KMS-11 (cell line): ENCODE data around the gene PRKG1.

Source experiments
- H2AFZ ChIP-seq: fragments of 200-600 bp; sonication (generic); 2 replicates; pipeline ENCODE4 v1.6.1; 2016; ENCODE audit warnings: antibody characterized with exemption, mixed run types, low read depth
- H3K27ac ChIP-seq: fragments of 200-600 bp; sonication (generic); 2 replicates; pipeline ENCODE4 v1.6.1; 2016; ENCODE audit warnings: mild to moderate bottlenecking, mixed run types
- H3K27me3 ChIP-seq: fragments of 200-600 bp; sonication (generic); 2 replicates; pipeline ENCODE4 v1.6.1; 2017; ENCODE audit warnings: mild to moderate bottlenecking, low read depth, mixed run types, moderate library complexity; ENCODE audit not compliant: insufficient read depth
- H3K36me3 ChIP-seq: fragments of 200-600 bp; sonication (generic); 2 replicates; pipeline ENCODE4 v1.6.1; 2017; ENCODE audit warnings: mild to moderate bottlenecking, mixed run types; ENCODE audit not compliant: insufficient read depth
- H3K4me1 ChIP-seq: fragments of 200-600 bp; sonication (generic); 2 replicates; pipeline ENCODE4 v1.6.1; 2016; ENCODE audit warnings: mild to moderate bottlenecking, low read depth, mixed run types; ENCODE audit not compliant: poor library complexity, severe bottlenecking
- H3K4me2 ChIP-seq: fragments of 200-600 bp; sonication (generic); 2 replicates; pipeline ENCODE4 v1.7.0; 2016; ENCODE audit warnings: mild to moderate bottlenecking, mixed run types
- H3K4me3 ChIP-seq: fragments of 200-600 bp; sonication (generic); IDR thresholded peaks from 2 replicates; pipeline ENCODE4 v1.6.1; 2017; ENCODE audit warnings: low read depth, low read length, mixed read lengths; ENCODE audit not compliant: insufficient read depth
- H3K79me2 ChIP-seq: fragments of 200-600 bp; sonication (generic); 2 replicates; pipeline ENCODE4 v1.6.1; 2016; ENCODE audit warnings: low read depth, mixed run types; ENCODE audit not compliant: insufficient read depth
- H3K9ac ChIP-seq: fragments of 200-600 bp; sonication (generic); 2 replicates; pipeline ENCODE4 v1.6.1; 2016; ENCODE audit warnings: mild to moderate bottlenecking, mixed run types
- H4K20me1 ChIP-seq: fragments of 200-600 bp; sonication (generic); 2 replicates; pipeline ENCODE4 v1.6.1; 2016; ENCODE audit warnings: mild to moderate bottlenecking, mixed run types; ENCODE audit not compliant: insufficient read depth
- TF ChIP-seq, protein P1 (sequence below): fragments of 200-600 bp; sonication (generic); conservative IDR thresholded peaks from 2 replicates; pipeline ENCODE4 v1.6.1; 2017; ENCODE audit warnings: low read depth, mild to moderate bottlenecking, antibody characterized with exemption, low read length, moderate library complexity, mixed read lengths

The PRKG1 gene

DNA sequence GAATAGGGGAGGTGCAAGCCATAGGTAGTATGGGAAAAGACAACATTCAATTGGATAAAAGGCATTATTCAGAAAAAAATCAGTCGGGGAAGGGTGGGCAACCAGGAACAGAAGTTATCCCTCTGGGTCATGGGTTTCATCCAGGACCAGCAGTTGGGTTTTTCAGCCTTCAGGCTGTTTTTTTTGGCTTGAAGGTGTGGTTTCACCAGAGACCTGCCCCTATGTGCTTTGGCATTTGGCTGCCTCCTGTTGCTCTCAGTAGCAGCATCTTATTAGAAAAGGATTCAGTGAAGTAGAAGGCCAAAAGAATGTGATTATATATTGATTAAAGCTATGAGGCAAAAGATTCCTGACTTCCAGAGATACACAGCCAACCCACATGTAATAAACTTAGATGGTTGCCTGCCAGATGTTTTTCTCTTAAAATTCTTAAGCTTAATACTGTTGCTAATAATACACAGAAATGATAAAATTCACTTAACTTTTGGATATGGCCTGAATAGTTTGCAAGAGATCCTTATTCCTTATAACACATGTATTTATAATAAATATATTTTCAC, 876.8 kb downstream of the PRKG1 start:
- no peaks in the 10 kb centered on the region for H3K27me3 ChIP-seq
- no peaks in the 10 kb centered on the region for H3K79me2 ChIP-seq
- H3K36me3 ChIP-seq = no peaks in the 10 kb centered on the region
- no peak overlapping the region for H2AFZ ChIP-seq
- no peak overlapping the region for H3K27ac ChIP-seq
- H3K4me2 ChIP-seq = no peak overlapping the region
- TF ChIP-seq, protein P1, sequence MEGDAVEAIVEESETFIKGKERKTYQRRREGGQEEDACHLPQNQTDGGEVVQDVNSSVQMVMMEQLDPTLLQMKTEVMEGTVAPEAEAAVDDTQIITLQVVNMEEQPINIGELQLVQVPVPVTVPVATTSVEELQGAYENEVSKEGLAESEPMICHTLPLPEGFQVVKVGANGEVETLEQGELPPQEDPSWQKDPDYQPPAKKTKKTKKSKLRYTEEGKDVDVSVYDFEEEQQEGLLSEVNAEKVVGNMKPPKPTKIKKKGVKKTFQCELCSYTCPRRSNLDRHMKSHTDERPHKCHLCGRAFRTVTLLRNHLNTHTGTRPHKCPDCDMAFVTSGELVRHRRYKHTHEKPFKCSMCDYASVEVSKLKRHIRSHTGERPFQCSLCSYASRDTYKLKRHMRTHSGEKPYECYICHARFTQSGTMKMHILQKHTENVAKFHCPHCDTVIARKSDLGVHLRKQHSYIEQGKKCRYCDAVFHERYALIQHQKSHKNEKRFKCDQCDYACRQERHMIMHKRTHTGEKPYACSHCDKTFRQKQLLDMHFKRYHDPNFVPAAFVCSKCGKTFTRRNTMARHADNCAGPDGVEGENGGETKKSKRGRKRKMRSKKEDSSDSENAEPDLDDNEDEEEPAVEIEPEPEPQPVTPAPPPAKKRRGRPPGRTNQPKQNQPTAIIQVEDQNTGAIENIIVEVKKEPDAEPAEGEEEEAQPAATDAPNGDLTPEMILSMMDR = no peak
- H3K4me3 ChIP-seq = no peak overlapping the region
- no peaks in the 10 kb centered on the region for H3K4me1 ChIP-seq
- H3K9ac ChIP-seq = no peak overlapping the region
- no peaks in the 10 kb centered on the region for H4K20me1 ChIP-seq

DNA sequence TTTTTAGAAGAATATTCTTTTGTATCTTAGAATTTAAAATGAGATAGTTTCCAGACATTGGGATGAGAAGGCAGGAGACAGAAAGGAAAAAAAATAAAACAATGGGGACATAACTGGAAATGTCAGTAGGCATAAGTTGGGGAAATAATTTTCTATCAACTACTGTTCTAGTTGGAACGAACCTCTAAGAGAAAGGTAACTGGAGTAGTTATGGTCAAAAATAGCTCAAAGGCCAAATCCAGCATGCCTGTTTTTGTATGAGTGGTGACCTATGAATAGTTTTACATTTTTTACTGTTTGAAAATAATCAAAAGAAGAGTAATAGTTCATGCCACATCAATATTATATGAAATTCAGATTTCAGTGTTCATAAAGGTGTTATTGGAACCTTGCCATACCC, 877.3 kb downstream of the PRKG1 start:
- Histone ChIP-seq H3K4me3 (no peak overlapping the region), H3K27ac (no peak overlapping the region), H3K4me2 (no peak overlapping the region)

DNA sequence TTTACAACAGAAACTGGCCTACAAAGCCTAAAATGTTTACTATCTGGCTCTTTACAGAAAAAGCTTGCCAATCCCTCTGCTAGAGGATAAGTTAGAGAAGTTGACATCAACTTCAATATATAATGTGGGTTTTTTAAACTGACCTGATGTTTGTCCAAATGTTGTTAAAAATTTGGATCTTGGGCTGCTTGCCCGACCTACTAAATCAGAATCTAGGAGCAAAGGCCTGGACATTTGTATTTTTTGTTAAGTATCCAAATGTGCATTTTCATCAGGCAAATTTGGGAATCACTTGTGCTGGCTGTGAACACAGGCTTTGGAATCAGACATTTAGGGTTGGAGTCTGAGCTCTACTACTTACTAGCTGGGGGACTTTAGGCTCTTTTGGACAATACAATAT, 877.8 kb downstream of the PRKG1 start:
- Histone ChIP-seq H3K4me1 (no peaks in the 10 kb centered on the region), H3K4me3 (no peak overlapping the region), H3K79me2 (no peaks in the 10 kb centered on the region), H3K4me2 (no peak overlapping the region), H3K27ac (no peak overlapping the region), H3K36me3 (no peaks in the 10 kb centered on the region), H4K20me1 (no peaks in the 10 kb centered on the region), H2AFZ (no peak overlapping the region), H3K9ac (no peak overlapping the region), H3K27me3 (no peaks in the 10 kb centered on the region)
- TF ChIP-seq, protein P1 = no peak

More for the DNA sequence above, 877.3 kb downstream of the PRKG1 start:
- Histone ChIP-seq H3K9ac (no peak overlapping the region), H3K27me3 (no peaks in the 10 kb centered on the region), H4K20me1 (no peaks in the 10 kb centered on the region), H2AFZ (no peak overlapping the region), H3K79me2 (no peaks in the 10 kb centered on the region), H3K36me3 (no peaks in the 10 kb centered on the region), H3K4me1 (no peaks in the 10 kb centered on the region)
- TF ChIP-seq, protein P1 = no peak

DNA sequence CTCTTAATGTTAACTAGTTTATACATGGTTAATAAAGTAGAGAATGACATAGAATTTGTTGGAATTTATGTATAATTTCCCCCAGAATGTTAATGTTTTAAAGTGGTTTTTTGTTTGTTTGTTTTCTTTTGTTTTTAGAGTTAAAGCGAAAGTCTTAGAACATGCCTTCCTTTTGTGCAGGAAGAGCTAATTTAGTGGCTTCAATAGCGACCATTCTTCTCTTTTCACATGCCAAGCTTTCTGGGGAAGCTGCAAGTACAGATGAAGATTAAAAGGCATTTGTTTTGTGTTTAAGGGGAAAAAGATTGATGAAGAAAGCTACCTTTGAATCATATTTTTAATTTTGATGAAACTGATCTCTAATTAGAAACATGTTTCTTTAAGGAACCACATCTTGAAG, 881.4 kb downstream of the PRKG1 start:
- no peaks in the 10 kb centered on the region for H3K36me3 ChIP-seq
- no peak overlapping the region for H3K9ac ChIP-seq
- H3K27me3 ChIP-seq = no peaks in the 10 kb centered on the region
- no peaks in the 10 kb centered on the region for H4K20me1 ChIP-seq
- H3K4me2 ChIP-seq = no peak overlapping the region
- H3K4me3 ChIP-seq = no peak overlapping the region
- no peak overlapping the region for H3K27ac ChIP-seq
- TF ChIP-seq, protein P1 = no peak
- H2AFZ ChIP-seq = no peak overlapping the region
- no peaks in the 10 kb centered on the region for H3K4me1 ChIP-seq
- no peaks in the 10 kb centered on the region for H3K79me2 ChIP-seq
